Stimulated activated CD4-positive, alpha-beta T cell treated with anti-CD3 and anti-CD28 coated beads, TNF-alpha, amount 100 ng/mL, for 1 hour (primary cell): ENCODE data around the gene NPFF.
"Not testable (repeated sequence)": the region's sequence is repeated elsewhere in the genome, so short reads cannot be mapped to it uniquely, and the experiment has no call there.

Experiments used
- DNase-seq, 3 donors: peaks; one replicate each; pipeline ENCODE4 v3.0.0-alpha.2; 2020; ENCODE audit warnings: low read depth in 3 of 3, low spot score in 1 of 3

NPFF gene

DNA sequence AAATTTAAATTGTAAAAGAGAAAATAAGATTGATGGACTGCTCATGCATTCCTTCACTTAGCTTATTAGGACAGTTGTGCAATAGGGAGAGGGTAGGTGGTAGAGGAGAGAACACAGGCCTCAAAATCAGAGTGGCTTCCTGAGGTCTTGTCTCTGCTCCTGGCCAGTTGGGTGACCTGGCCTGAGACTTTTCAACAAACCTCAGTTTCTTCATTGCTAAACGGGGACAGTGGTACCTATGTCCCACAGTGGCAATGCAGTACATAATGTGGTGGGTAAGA is 10.6 kb downstream of the NPFF start:
- DNase-seq: no peak

DNA sequence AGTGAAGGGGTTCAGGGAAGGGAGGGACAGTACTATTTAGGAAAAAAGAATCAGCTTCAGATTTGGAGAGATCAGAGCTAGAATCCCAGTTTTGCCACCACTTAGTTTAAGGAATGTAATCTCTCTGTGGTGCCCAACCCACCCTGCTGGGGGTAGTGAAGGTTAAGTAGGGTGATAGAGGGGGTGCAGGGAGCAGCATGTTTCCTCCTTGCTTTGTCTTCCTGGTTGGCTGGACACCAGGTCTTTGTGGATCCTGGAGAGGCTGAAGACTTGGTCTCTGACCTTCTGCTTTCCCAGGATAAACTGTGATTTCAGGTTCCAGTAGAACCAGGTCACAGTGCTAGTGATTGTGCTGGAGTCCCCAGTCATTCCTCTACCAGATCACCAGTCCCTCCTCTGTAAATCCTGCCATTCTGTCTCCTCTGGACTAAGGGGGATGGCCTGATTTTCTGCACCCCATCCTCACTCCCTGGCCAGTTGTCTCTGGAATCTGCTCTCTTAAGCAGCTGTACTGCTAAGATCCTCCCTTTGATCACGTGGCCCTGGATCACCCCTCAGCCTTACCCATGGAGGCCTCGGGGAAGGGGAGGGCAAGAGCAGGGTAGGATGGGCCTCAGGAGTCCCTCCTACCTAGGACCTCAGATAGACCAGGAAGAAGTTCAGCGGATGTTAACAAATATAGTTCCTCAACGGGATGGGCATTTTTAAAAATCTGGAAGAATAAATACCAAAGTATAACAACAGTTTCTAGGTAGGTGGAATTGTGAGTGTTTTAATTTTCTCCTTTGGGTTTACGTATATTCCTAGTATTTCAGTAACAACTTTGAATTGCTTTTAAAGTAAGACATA is 11.2 kb downstream of the NPFF start:
- DNase-seq: no peak

DNA sequence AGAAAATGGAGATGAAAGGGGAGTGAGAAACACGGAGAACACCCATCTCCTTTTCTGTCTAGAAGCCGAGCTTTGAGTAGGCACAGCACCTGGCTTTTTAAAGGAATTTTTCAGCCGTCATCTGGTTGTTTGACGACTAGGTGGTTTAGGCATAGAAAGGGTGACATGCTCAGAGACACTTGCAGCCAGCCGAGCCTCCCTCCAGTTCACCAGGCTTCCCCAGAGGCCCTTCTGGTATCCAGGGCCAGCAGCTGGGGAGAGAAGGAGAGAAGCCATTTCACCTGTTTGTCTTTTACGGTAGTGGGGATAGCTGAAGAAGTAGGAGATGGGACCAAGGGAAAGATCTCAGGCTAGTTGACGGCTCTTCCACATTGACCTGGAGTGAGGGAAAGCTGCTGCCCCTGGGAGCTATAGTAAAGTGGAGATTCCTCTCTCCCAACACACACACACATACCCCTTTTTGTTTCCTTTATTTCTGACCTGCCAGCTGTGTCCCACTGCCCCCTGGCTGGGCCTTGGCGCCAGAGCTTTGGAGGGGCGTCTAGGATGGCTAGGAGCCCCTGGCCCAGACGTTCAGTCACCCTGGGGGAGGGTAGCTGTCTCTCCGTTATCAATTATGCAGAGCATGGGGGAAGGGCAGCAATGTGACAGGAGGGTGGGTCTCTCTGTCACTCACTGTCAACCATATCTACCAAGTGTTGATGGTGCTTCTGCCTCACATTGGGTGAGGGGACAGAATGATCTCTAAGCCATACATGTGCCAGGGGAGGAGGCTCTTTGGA is 13.5 kb downstream of the NPFF start:
- DNase-seq: no peak

DNA sequence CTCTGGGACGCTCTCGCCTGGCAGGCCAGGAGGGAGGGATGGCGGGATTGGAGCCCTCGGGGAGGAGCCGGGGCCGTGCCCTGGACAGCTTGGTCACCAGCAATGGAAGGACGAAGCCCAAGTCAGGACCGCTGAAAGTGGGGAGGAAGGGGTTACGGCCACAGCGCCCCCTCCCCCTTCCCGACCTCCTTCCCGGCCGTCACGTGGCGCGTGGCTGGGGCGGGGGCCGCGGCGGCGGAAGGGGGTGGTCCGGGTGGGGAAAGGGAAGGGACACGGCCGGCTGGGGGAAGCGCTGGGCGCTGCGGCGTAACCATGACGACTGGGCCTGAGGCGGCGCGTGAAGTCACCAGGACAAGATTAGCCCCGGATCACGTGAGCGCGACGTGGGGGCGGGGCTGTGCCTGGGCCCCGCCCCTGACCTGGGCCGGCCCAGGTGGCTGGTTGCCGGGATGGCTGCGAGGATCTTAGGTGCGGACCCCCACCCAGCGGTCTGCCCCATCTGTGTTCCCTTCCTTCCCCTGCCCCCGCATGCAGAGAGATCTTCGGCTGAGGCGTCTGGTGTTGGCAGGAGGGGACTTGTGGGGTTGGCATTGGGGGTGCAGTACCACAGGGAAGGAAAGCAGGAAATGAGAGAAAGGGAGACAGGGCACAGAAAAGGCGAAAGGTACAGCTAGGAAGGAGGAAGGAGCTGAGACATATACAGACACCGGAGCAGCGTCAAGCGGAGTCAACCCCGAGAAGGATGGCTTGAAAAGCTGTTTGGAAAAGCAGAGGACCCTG is 14.3 kb downstream of the NPFF start:
- DNase-seq: peak; percentile 66 to 81 (median 68)

DNA sequence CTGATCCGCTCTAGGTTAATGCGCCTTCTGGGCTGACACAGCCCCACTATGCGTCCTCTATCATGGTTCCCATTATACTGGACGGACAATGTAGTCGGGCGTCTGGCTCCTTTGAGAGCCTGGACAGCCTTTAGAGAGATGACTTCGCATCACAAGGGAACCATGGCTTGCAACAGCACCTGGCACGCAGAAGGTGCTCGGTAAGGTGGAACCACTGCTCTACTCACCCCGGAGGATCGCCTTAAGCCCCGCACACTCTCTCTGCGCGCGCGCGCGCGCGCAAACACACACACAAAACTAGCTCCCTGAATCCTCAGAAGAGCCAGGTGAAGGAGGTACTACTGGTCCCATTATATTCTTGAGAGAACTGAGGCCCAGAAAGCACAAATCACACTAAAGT is 15.1 kb downstream of the NPFF start:
- no peak for DNase-seq

DNA sequence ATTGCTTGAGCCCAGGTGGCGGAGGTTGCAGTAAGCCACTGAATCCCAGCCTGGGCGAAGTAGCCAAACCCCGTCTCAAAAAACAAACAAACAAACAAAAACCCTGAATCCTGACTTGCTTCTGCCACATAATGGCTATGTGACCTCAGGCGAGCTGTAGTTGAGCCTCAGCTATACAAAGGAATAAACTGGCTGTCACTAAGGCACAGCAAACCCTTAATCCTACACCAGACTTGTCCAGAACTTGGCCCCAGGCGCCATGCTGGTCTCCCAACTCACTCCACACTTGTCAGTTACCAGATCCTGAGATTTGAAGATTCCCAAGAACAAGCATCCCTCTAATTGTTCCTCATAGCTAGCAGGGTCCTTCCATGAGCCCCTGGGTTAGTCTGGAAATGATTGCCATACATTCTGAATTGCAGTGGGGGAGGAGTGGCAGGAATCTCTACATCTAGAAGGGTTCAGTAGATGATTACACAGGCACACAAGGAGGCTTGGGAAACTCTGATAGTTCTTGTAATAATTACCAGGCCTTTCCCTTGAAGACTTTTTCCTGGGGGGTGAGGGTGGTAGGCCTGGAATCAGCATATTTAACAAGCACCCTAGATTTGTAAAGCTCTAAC is 17.9 kb downstream of the NPFF start:
- no peak for DNase-seq

DNA sequence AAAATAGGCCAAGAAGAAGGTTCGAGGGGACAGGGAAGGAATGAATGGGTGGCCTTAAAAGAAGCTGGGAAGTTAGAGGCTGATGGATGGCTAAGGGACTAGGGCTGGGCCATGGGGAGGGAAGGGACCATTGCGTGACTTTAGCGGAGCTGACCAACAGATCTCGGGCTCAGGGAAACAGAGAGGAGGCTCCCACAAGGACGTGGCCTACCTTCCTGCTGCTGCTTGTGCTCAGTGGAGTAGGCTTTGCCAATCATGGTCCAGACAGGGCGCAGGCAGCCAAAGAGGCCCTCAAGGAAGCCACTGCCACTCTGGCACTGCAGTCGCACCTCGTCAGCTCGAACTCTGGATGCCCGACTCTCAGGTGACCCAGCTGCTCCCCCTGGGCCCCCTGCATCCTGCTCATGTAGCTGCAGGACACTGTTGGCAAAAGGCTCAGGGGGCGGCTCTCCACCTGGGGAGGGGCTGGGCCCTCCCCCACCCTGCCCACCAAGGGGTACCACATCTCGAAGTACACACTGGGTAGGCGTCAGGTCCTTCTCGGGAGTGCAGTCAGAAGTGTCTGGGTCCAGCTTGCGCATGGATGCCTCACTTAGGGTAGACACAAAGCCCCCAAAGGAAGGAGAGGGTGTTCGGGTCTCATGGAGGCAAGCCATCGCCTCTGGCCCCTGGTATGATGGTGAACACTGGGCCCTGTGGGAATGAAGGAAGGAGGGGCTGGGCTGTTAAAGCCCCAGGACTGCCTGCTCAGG is 20.4 kb downstream of the NPFF start:
- DNase-seq: no peak

DNA sequence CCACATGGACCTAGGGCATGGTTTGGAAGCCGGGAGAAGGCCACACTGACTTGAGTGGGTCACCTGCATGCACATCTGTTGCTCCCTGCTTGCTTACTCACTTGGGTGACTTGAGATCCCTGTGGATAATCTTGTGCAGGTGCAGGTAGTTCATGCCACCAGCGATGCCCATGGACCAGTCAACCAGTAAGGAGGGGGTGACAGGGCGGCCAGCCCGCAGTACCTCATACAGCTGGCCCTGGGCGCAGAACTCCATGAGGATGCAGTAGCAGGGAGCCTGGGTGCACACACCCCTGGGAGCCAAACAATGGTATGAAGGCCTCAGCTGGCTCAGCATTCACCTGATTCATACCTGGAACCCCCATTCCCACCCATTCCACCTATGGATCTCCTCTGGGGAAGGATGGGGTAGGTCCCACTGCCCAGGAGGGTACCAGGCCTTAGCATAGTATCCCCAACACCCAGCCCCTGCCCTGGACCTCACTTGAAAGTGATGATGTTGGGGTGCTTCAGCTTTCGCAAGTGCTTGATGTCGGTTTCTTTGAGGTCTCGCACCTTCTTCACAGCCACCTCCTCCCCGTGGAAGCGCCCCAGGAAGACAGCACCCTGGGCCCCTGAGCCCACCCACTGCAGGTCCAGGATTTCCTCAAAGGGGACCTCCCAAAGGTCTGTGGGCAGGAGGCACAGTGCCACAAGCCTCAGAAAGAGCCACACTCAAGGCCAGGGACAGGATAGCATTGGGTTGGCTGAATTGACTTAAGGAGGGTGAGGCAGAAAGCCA is 21.1 kb downstream of the NPFF start:
- no peak for DNase-seq

DNA sequence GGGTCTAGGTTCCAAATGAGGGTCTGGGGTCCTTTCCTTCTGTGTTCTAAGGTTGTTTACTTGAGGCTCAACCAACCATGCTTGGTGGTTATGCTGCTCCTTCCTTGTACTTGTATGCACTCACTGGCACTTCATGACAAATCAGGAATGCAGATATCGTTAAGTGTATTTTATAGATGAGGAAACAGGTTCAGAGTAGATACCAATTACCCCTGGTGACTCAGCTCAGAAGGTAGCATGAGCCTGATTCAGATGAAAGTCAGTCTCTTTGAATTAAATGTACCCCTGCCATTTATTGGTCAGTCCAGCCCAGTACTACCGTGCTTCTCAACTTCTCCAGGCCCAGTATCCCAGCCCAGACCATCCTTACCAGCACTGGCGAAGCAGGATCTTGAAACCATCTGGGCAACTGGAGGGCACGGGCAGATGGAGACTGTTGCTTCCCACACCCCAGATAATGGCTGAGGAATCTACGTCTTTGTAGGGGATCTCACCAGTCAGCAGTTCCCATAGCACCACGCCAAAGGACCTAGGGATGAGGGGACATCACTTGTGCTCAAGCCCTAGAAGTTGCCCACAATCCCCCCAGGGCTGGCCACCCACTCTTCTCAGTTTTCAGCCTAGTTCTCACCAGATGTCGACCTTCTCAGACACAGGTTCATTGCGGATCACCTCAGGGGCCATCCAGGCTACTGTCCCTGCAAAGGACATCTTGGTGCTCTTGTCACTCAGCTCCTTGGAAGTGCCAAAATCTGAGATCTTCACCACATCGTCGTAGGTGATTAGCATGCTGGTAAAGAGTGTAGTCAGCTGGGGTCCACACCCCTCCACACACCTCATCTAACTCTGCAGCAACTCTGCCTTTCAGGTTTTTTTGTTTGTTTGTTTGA is 22.4 kb downstream of the NPFF start:
- no peak for DNase-seq

DNA sequence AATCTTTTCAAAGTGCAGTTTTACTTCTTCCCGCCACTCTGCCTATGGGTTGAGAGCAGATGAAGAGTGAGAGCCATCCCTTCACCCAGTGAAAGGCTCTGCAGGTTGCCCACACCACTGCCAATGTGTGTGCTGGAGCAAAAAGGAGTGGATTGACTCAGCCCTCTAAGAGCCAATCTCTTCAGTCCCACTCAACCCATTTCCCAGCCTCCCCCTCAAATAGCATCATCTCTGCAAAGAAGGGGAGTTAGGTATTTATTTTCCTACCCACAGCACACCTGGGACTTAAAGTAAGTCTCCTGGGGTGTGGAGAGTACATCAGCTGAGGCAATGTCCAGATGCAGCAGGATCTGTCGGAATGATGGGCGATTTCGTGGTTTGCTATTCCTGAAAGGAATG is 23.3 kb downstream of the NPFF start:
- no peak for DNase-seq

DNA sequence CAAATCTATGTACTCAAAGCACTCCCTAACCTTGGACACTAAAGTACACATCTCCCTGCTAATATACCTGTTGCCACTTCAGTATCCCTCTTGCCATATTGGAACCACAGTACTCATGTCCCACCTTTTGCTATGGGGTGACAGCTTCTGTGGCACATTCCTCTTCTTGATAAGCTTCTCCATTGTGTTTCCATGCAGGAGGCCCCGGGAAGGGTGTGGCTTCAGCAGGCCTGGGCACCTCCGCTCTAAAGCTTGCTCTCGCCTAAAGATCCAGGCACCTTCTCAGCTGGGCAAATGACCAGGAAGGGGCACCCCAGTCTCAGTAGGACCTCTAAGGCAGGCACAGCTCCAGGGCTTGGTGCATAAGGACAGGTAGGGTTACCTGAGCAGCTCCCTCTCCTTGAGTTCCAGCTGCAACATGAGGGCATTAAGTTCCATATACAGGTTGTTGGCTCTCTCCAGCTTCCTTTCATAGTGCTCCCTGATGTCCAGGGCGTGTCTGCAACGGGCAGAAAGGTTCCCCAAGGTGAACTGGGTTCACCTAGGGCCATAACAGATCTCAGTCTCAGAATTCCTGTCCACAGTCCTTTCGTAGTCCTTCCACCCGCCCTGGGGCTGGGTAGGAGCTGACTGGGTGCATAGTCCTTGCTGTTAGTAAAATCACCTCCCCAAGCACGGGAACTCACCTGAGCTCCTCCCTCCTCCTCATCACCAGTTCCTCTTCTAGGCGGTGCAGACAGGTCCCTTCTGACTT is 23.9 kb downstream of the NPFF start:
- DNase-seq: no peak

DNA sequence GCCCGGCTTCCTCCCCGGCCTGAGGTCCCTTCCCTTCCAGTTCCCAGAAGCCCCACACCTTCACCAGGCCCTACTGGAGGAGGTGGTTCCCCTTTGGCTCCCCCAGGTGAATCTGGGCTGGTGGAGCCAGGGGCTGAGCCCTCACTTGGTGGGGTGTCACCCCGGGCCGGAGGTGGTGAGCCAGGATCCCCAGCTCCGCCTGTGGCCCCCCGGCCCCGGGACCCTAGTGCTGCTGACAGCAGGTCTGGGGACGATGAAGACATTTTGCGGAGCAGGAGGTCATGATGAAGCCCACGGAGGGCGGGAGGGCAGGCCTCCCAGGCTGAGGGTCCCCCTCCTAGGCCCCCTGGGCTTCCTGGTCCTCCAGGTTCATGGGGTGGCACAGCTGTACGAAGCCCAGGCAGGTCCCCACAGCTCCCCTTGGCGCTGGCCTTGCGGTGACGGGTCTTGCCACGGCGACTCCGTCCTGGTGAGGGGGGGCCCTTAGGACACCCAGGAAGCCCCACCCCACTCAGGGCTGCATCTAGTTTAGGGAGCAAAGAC is 24.6 kb downstream of the NPFF start:
- no peak for DNase-seq

DNA sequence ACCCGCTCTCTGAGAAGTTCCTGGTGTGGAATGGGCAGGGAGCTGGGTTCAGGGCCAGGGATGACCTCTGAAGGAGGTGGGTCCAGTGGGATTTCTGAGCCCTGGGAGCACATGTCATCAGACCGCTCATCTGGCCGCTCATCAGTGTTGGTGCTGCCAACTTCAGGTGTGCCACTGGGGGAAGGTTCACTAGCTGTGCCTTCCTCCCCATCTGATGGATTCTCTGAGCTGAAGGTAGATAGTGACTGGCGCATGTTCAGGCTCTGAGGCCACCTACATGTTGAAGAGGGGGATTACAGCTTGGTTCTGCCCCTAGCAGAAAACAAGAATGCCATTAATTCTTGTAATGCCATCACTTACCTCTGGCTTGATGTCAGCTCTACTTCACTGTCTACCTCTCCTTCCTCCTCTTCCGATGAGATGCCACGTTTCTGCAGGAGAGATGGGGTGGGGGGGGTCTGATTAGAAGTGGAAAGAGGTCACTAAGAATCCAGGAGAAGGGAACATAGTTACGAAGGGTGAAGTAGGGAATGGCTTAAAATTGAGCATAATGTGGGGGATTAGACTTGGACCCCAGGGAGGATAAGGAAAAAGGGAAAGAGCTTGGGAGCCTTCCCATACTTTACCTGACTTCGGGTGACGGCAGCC is 25.2 kb downstream of the NPFF start:
- no peak for DNase-seq

DNA sequence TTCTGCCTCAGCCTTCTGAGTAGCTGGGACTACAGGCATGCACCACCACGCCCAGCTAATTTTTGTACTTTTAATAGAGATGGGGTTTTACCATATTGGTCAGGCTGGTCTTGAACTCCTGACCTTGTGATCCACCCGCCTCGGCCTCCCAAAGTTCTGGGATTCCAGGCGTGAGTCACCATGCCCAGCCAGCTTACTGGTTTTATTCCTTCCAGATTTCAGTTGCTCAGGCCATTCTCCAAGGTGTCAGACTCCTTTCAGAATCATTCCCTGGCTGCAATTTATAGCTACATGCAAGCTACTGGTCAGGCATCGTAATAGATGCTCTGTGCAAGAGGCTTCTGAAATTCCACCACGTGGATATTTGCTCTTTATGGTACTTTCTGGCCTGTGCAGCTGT is 25.8 kb downstream of the NPFF start:
- not testable (repeated sequence) for DNase-seq

DNA sequence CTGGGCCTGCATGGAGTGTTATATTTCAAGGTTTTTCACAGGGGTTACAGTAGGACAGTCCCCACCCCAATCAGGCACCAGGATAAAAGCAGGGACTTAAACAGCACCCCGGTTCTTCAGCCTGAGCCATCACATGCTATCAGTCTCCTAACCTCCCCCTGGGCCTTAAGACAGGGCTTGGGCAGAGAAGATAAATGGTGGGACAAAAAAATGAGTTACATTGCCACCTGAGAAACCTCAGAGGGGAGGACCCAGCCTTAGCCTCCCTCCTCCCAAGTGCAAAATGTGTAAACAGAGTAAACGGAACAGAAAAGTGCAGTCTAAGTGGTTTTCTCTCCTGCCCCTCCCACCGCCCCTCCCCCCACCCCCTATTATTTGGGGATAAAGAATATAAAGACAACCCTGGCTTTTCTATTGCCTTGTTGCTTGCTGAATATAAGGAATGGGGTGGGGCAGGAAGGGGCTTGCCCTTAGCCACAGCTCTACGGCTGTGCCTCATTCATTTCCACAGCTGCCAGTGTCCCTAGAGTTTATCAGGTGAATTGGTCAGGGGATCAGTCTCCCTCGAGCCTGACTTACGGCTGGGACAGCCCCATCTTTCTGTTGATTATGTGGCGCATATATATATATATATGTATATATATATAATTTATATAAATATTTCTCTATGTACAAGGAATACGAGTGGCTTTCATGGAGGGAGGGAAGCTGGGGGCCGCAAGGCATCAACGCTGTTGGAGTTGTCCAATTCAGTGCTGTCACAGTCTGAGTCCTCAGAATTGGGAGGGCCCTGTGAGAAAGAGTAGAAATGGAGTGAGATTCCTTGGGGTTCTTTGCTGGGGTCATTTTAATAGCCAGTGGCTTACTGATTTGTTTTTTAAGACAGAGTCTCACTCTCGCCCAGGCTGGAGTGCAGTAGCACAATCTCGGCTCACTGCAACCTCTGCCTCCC is 26.5 kb downstream of the NPFF start:
- no peak for DNase-seq

DNA sequence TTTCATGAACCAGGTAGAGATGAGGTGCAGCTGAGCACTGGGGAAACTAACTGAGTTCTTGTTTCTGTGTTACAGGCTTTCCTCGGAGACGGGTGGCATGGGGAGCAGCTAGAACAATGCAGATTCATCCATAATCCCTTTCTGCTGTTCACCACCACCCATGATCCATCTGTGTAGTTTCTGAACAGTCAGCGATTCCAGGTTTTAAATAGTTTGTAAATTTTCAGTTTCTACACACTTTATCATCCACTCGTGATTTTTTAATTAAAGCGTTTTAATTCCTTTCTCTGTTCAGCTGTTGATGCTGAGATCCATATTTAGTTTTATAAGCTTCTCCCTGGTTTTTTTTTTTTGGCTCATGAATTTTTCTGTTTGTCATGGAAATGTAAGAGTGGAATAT is 28.0 kb downstream of the NPFF start:
- no peak for DNase-seq
